NCI-H345 (cell line): Measurements from ENCODE around the gene MS4A15.
"Not testable (repeated sequence)": the region's sequence is repeated elsewhere in the genome, so short reads cannot be mapped to it uniquely, and the experiment has no call there.

Experiments used
- DNase-seq: peaks from one replicate; lab custom pipeline; 2025; lab: John Stamatoyannopoulos, UW

The MS4A15 gene

GRCh38 chr11:60754887-60755286 lies 1.8 kb upstream of the MS4A15 start:
- DNase-seq, result no peak

GRCh38 chr11:60757231-60757800 lies 649 bp downstream of the MS4A15 start:
- DNase-seq, result no peak

GRCh38 chr11:60758671-60759070 lies 2.0 kb downstream of the MS4A15 start:
- DNase-seq, result not testable (repeated sequence)

DNA sequence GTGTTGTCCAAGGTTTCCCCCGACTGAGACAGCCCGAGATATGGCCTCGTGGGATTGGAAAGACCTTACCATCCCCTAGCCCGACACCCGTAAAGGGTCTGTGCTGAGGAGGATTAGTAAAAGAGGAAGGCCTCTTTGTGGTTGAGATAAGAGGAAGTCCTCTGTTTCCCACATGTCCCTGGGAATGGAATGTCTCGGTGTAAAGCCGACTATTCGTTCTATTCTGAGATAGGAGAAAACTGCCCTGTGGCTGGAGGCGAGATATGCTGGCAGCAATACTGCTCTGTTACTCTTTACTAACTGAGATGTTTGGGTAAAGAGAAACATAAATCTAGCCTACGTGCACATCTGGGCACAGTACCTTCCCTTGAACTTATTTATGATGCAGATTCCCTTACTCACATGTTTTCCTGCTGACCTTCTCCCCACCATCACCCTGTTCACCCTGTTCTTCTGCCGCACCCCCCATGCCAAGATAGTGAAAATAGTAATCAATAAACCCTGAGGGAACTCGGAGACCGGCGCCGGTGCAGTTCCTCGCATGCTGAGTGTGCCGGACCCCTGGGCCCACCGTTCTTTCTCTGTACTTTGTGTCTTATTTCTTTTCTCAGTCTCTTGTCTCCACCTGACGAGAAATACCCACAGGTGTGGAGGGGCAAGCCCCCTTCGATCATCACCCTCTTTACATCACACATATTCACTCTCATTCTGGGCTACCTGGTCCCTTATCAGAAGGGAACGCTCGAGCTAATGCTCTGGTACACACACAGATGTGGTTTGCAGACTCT lies 3.0 kb downstream of the MS4A15 start:
- not testable (repeated sequence) for DNase-seq

DNA sequence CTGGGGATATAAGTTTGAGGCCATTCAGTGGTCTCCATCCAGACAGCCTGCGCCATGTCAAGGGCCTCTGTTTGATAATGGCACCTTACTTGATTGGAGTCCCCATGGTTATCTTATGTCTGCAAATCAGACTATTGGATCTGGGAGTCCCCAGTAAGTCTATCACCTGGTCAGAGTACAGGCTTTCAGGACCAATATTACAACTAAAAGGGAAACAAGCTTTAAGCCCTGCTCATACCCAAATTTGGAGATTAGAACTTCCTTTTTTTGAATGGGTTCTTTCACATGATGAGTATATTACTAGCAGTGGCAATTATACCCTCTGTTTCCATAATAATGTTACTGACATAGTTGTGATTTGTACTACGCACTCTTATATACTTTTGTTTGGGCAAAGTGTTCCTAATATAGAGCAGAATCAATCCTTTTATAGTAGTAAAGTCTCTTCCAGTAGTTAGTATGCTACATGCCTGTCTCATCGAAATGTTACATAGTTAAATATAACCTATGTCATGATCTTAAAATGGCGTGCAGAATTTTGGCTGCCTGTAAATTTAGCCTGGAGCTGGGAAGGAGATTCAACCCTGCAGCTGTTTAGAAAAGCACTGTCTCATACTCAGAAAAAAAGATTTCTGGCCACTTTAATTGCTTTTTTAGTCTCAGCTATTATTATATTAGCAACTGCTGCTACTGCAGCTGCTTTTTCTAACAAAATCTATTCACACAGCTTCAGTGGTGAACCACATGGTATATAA lies 4.9 kb downstream of the MS4A15 start:
- no peak for DNase-seq

GRCh38 chr11:60762851-60763691 lies 6.4 kb downstream of the MS4A15 start:
- DNase-seq, result peak; percentile 36

DNA sequence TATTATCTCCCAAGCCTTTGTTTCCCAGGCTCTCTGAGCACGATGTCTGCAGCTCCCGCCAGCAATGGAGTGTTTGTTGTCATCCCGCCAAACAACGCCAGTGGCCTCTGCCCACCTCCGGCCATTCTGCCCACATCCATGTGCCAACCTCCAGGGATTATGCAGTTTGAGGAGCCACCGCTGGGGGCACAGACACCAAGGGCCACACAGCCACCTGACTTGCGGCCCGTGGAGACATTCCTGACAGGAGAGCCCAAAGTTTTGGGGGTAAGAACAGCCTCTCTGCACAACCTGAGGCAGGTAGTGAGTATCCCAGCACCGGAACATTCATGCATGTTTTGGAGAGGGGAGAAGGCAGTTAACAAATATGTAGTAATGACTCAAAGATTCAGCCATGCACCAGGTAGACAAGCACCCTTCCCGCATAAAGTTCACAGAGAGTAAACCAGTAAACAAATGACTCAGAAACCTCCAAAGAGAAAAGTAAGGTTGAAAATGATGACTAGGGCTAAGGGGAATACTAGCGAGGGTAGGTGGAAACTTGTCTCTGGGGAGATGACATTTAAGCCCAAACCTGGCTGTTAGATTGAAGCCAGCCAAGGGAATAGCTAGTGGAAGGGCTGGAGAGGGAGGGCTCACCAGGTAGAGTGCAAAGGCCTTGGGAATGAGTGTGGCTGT lies 7.2 kb downstream of the MS4A15 start:
- no peak for DNase-seq

GRCh38 chr11:60764879-60765278 lies 8.2 kb downstream of the MS4A15 start:
- DNase-seq, result no peak

DNA sequence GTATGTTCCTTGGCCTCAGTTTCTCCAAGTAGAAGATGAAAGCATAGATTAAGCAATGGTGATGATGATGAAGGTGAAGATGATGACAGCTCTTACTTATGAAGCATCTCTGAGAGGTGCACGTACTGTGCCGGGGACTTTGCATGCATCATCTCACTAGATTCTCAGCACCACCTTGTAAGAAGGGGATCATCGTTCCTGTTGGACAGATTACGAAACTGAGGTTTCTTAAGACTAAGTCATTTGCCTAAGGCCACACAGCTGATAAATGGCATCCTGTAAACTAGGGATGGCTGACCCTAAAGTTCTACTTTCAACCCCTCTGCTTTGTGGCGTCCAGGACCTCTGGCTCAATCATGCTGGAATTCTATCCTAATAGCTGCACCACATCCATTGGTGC lies 8.7 kb downstream of the MS4A15 start:
- no peak for DNase-seq

DNA sequence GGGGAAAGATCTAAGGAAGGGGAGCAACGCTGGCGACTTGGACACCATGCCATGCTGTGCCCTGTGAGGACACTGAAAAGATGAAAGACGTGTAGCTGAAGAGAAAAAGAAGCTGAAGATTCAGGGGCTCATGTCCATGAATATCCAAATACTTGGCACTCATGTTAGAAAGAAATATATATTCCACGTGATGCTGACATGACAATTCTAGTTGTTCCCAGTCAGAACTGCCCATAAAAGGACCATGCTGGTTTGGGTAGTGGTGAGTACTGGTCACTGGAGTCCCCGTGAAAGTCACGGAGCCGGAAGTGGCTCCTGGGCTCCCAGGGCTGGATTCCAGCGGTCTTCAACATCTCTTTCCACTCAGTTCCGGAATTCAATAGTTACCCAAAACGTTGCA lies 9.9 kb downstream of the MS4A15 start:
- DNase-seq, result no peak

- no peak for DNase-seq
These were observed 10.7 kb downstream of the MS4A15 start for GRCh38 chr11:60767388-60767811.

GRCh38 chr11:60768202-60768601 lies 11.5 kb downstream of the MS4A15 start:
- DNase-seq, result no peak

GRCh38 chr11:60769273-60769672 lies 12.6 kb downstream of the MS4A15 start:
- DNase-seq, result no peak

DNA sequence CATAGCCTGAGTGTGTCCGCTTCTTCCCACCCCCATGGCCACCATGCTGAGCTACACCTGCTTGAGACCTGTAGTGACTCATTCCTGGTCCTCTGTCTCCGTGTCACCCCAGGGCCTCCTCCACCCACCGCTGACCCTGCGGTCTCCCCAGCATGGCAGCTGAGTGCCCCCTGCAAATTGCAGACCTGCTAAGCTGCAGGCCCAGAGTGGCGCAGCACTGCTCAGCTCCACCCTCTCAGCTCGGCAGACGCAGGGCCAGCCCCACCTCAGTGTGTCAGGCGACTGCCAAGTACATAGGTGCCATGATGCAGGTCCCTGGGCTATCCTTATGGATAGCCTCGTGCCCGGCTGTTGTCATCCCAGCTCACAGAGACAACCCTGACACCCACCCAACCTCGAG lies 13.1 kb downstream of the MS4A15 start:
- DNase-seq, result no peak

DNA sequence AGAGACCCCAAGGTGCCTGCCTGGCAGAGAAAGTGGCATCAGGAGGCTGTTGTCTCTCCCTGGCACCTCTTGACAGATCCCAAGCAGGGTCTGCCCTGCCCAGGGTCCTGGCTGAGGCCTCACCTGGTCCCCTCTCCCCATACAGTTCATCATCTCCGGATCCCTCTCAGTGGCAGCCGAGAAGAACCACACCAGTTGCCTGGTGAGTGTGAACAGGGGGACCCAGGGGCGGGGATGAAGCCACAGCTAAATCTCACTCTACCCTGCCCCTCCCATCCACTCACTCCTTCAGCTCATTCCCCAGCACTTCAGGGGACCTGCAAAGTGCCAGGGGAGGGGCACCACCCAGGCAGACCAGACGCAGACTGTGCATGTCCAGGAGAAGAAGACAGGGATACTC lies 14.5 kb downstream of the MS4A15 start:
- DNase-seq, result no peak

DNA sequence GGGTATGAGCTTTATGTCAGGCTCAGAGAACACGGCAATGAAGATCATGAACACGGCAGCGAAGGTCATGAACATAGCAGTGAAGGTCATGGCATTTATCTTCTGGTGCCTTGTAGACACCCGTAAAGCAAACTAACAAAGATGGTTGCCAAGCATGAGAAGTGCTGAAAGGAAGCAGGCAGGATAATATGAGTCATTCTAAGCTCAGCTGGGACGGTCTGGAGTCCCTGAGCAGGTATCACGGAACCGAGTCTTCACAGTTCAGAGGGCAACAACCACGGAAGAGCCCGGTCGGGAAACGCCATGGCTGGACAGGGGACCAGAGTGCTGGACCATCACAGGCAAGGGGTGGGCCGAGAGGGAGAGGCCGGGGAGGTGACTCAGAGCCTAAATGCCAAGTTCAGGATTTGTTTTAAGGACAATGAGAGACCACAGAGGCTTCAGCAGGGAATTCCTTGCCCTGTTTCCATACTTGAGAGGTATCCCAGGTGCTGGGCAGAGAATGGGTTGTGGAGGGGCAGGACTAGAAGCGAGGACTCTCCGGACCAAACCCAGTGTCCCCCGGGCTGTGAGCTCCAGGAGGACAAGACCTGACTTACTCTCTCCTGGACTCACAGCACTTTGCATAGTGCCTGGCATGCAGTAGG lies 15.3 kb downstream of the MS4A15 start:
- DNase-seq, result no peak

DNA sequence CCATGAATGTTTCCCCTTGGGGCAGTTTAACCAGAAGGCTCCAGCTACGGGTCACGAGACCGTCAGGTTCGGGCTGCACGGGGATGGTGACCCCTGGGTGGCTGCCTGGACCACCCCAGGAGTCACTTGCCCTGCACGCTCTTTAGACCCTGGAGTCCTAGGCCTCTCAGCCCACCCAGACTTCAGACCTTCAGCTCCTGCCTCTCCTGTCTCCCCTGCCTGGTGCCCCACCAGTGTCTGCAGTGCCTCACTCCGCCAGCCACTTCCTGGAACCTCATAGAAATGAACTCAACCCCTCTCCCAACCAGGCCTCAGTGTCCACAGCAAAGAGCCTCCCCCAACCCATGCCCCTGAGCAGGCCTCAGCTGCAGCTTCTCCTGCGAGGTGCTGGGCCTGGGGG lies 16.0 kb downstream of the MS4A15 start:
- no peak for DNase-seq

GRCh38 chr11:60774726-60775125 lies 18.1 kb downstream of the MS4A15 start:
- no peak for DNase-seq

- DNase-seq, result peak; percentile 83
These were observed 18.8 kb downstream of the MS4A15 start for GRCh38 chr11:60775420-60775961.

GRCh38 chr11:60776167-60776566 lies 19.5 kb downstream of the MS4A15 start:
- no peak for DNase-seq

- no peak for DNase-seq
These were observed 20.4 kb downstream of the MS4A15 start for GRCh38 chr11:60777106-60777505.
